ENCODE data around the gene HNRNPH1.

Gene HNRNPH1

DNA sequence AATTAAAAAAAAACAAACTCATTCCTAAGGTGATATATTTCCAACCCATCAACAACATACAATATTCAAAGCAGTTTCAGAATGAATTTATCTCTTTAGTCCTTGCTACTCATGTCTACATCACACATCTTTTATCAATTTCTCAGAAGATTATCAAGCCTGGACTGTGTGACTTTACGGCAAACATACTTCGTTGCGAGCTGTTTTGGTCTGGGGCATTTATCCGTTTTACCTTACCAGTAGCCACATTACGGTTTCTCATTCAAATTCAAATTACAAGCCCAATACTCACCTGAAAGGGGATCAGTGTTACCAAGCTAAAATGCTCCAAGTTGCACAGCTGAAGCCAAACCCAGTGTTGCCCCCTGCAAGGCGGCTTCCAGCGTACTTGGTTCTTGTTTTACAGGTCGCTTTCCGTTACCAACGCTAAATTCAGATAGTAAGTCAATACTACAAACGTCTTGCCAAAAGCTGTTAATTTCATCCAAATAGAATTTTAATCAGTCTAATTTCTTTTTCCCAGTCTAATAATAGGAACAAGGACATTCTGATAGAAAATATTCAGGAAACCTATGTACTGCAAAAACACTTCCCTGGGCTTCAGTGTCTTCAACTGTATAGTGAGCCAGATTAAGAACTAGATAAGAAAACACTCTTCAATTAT, 1.8 kb downstream of the HNRNPH1 start:
- no peak for DNase-seq (ENCODE audit: low read depth, low spot score)

DNA sequence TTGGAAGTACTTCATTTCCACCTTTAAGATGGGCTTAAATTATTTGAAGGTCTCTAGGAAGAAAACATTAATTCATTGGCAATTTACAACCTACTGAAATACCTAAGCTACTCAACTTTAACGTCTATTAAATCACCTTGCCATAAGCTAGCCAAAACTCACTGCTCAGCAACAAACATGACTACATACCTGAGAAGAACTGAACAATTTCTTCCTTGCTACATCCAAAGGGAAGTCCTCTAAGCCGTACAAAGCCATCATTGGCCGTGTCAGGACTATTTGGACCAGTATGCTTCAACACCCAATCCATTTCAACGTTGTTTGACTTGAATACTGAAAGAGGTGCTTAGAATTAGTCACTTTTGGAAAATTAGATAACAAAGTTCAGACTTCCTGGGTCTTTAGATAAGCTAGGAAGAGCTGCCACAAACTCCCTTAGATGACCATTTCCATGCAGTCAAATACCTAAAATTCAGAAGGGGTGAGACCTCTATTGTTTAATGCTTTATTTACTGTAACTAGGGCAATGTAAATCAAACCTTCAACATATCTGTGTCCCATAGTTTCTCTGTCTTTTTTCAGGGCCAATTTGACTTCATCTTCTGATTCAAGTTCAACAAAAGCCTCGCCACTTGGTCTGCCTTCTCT, 2.6 kb downstream of the HNRNPH1 start:
- DNase-seq (ENCODE audit: low read depth, low spot score) = no peak

DNA sequence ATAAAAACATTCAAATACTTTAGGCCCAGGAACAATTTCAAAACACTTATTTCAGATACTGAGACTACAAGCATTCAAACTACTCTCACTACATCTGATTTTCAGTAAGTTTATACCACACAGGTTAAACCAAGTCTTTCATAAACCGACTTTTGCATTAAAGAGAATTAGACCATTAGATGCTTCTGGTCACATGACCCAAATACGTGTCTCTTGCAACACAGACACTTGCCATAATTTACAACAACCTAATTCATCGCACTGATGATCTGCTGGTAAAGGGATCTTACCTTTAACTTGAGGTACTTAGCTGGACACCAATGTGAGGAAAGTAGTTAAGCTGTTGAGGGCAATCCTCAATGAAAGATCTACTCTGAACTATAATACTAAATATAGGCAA, 3.2 kb downstream of the HNRNPH1 start:
- no peak for DNase-seq (ENCODE audit: low read depth, low spot score)

DNA sequence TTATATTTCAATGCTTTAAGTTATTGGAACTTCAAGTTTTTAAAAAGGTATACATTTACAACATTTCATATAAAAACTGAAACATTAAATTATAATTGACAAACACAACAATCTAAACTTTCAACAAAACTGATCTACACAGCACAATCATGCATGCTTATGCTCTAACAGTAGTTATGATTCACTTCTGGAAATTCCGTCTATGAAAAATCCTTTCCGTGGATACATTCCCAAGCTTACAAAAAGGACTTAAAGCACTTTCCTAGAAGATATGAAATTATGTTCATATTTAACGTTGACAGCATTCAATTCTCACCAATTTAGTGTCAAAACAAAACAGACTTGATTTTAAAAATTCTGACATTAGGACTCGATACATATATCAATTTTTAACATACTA, 3.7 kb downstream of the HNRNPH1 start:
- DNase-seq (ENCODE audit: low read depth, low spot score) = no peak

DNA sequence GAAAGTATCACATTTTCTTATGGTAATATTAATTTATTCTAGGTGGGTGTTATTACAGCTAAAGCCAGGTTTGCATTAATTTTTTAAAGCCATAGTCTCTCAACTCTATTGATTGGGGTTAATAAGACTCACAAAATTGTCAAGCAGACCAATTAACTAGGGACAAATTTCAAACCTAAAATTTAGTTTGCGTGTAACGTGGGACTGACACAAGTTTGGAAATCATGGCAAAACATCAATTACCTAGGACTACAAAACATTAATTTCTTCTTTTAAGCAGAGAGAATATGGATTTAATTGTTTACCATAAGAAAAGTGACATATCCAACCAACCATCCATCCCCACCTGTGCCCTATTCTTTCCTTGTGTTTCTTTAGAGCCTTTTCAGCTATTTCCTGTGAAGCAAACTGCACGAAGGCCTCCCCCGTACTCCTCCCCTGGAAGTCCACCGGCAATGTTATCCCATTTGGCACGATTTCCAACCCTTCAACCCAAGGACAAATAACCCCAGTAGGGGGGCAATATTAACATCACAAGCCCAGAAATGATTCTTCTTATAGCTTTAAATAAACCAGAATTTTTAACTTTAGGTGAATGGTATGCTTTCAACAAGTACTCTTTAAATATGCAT, 4.4 kb downstream of the HNRNPH1 start:
- DNase-seq (ENCODE audit: low read depth, low spot score) = no peak

DNA sequence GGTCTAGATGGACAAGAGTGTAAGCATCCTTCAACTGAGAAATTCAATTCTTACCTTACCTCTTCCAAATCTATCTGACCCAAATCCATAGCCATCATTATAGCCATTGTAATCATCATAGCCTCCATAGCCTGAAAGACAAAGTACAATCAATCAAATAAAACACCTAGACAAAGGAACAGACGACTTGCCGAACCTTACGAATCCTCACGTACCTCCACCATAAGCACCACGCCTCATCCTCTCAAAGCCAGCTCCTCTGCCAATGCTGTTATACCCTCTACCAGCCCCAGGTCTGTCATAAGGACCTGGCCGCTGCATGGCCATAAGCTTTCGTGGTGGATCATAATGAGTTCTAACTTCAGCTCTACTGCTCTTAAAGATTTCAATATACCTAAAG, 5.5 kb downstream of the HNRNPH1 start:
- DNase-seq (ENCODE audit: low read depth, low spot score) = no peak

DNA sequence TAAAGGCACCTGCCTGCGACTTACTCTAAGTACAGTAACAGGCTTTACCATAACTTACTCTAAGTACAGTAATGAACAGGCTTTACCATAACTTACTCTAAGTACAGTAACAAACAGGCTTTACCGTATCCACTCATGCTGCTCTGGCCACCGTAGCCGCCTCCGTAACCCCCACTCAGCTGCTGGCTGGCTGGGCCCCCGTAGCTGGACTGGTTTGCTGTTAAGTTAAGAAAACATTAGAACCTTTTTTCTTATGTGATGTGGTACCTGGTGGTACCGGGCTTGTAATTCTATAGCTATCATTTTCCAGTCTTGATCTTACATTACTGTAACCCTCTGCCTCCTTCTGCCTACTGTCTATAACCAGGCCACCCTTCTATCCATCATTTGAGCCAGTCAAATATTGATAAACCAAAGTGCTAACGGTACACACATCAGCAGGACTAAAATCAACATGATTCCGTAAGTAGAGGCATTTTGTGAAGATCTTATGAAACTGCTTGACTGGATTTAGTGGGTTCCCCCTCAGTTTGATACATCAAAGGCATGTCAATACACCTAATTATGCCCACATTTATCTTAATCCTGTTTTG, 7.4 kb downstream of the HNRNPH1 start:
- no peak for DNase-seq (ENCODE audit: low read depth, low spot score)

DNA sequence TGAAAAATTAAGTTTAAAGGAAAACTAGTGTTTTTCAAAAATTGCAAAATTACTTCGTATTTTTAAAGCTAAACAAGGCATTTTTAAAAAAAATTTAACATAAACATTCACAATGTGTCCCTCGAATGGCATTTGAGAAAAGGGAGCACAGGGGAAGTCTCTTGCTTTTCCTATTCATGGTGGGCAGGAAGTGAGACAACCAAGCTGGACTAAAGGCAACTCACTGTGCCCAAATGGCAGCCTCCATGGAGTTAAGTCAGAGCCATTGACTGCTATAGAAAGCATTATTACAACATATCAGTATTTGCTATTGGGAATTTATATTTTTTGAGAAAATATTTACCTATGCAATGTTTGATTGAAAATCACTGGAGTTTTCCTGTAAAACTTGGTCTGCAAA, 8.3 kb downstream of the HNRNPH1 start:
- DNase-seq (ENCODE audit: low read depth, low spot score) = no peak

DNA sequence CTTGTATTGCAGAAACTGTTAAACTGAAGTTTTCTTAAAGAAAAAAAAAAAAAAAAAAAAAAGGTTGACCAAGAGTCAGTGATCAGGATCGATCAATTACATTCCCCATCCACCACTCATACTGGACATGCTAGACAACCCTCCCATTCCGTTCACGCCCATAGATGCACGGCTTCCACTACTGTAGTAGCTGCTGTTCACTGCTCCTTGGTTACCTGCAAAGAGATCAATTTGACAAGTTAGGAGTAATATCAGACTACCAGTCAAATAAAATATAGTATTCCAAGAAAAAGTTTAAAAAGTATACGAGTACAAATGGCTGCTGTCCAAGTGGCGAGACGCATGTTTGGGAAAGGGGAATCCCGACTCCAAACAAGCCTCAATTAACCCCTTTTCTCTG, 8.7 kb downstream of the HNRNPH1 start:
- no peak for DNase-seq (ENCODE audit: low read depth, low spot score)

DNA sequence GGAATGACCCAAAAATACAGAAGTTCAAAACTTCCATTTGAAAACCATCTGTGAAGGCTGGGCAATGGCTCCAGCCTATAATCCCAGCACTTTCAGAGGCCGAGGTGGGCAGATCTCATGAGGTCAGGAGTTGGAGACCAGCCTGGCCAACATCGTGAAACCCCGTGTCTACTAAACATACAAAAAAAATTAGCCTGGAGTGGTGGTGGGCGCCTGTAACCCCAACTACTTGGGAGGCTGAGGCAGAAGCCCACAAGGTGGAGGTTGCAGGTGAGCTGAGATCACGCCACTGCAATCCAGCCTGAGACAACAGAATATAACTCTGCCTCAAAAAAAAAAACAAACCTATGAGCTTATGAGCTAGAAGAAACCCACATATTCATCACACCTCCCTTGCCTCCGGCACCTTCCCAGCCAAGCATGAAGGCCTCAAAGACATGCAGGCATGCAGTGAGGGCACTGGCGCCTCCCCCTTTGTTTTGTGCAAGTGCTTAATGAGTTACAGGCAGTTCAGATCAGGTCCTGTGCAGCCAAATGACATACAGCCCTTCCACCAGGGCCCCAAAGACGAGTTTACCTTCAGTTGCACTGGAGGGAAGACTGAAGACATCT, 9.9 kb downstream of the HNRNPH1 start:
- DNase-seq (ENCODE audit: low read depth, low spot score) = no peak

DNA sequence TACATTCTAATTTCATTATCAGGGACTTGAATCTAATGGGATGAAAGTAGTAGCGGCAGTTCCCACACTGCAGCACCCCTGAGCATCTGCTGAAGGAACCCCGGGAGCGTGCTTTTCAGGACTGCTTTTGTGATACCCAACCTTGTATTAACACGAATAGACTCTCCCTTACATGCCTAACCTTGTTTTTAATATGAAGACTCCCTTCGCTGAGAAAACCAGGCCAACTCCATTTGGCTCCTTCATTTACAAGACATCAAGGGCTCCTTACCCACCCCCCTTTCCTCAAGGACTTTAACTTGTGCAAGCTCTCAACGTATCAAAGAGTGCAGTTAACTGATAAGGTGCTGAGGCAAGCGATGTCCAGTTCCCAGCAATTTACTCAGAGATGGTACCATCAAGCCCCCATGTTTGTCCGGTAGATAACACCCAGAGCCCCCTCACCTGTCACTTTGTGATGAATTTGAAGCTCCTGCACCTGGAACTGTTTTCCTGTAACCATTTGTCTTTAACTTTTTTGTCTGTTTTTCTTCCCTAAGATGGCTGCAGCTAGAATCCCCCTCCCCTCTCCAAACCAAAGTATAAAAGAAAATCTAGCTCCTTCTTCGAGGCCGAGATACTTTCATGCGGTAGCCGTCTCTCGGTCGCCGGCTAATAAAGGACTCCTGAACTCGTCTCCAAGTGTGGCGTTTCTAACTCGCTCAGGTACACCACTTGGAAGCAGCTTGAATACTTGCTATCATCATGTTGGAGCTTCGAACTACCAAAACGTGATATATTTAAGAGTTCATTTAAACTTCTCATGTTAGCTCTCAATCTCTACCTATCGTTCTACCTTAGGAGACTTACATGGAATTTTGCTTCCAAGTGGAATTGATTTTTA, 10.7 kb downstream of the HNRNPH1 start:
- no peak for DNase-seq (ENCODE audit: low read depth, low spot score)

DNA sequence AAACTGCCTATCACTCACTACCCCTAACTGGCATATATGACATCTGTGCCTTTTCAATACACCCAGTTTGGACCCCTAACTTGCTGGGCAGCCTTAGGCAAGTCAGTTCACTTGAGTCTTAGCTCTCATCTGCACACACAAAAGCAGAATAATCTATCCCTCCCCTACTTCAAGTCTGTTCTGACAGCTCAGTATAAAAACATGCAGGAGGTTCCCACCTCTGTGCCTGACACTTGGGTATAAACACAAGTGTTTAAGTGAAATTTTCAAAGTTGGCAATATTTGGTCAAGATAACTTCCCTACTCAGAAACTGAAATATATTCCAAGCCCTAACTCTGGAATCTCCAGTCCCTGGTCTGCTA, 12.6 kb downstream of the HNRNPH1 start:
- no peak for DNase-seq (ENCODE audit: low read depth, low spot score)

DNA sequence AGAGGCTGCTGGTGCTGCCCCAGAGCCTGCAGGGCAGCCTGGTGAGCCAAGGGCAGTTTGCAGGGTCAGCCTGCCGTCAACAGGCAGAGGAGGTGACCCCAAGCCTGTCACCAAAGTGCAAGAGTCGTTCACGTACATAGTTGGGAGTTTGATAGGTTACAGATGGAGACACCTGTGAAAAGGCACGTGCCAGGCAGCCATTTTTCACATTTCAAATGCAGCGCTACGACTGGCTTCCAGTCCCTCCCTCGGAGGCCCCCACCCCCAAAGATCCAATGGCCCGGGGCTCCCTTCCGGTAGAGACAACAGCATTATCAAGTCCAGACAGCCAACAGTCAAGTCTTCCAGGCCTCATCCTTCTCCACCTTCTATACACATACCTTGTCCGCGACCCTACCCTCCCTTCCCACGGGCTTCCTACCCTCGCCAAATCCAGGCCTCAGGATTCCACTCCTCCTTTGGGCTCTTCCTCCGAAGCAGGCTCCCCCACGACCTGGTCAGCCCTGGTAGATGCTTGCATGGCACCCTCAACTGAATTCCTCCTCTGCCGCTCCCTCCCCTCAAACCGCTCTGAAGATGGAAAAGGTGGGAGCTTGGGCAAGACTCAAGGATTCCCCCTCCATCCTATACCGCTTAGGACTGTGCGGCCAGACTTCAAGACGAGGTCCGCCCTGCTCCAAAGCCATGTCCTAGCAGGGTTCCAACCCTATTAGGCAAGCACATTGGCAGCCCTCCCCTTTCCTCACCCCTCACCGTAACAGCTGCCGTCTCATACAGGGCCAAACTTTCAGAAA, 13.2 kb downstream of the HNRNPH1 start:
- DNase-seq (ENCODE audit: low read depth, low spot score) = no peak

DNA sequence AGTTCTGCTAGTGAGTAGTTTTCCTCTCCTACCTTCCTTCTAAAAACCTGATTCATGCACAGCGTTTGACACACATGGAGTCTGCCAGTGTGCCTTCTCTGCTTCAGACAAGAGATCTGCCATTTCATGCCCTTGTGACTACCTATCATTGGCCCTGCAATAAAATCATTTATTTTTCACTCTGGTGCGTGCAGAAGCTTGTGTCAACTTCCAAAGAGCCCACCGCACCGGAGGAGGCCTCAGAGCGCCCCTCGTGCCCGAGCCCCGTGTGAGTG, 13.7 kb downstream of the HNRNPH1 start:
- DNase-seq (ENCODE audit: low read depth, low spot score) = no peak

DNA sequence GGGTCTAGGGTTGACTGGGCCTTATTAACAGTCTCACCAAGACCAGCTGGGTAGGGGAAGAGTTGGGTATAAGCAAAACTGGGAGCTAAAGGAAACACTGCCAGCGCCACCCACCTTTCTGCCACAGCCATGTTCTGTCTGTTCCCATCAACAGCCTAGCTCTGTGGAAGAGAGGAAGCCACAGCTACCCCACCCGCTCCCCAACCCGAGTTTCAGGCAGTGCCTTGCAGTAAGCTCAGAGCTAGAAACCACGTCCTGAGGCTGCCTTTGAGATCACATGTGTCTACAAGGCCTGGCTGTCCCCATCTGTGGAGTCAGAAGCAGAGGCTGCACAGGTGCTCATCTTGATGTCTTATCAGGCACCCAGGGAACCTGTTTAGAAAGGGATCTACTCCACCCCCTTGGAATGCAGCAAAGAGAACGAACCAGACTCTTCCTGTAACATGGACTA, 15.3 kb downstream of the HNRNPH1 start:
- no peak for DNase-seq (ENCODE audit: low read depth, low spot score)

DNA sequence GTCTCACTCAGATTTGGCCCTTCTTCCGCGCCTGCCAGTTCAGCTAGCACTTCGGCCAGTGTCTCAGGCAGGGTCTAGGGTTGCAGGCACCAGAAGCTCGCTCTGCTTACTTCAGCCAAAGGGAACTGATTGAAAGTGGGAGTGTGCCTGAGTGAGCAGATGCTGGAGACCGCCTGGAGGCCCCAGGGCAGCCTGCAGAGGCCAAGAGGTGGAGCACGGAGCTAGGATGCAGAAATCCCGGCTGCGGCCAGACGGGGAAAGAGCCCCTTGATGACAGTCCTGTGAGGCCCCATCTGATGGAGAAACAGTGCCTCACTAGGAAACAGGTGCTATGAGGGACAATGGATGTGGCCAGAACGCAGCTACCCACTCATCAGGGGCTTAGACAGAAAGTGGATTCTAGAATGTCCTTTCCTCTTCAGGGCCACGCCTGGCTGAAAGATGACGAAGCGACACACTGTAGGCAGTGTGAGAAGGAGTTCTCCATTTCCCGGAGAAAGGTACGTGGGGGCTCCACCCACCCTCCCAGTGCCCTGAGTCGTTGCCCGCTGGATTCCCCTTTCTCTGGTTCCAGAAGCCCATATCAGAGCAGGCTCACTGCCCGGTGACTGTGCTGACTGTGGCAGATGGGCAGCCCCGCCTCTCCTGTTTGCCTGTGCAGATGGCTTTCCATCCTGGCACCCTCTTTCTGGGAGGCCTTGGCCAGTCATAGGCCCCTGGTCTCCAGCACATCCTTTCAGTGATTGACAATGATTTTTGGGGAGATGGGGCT, 16.1 kb downstream of the HNRNPH1 start:
- no peak for DNase-seq (ENCODE audit: low read depth, low spot score)

DNA sequence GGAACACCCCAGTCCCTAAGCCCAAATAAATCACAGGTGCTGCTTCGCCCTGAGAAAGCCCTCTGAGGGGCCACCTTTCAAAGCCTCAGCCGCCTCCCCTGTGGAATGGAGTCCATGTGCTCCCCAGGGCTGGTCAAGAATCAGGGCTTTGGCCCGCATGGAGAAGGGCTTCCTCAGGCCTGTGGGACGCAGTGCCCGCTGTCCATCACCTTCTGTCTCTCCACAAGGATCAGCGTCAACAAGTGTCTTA, 16.6 kb downstream of the HNRNPH1 start:
- DNase-seq (ENCODE audit: low read depth, low spot score) = no peak

DNA sequence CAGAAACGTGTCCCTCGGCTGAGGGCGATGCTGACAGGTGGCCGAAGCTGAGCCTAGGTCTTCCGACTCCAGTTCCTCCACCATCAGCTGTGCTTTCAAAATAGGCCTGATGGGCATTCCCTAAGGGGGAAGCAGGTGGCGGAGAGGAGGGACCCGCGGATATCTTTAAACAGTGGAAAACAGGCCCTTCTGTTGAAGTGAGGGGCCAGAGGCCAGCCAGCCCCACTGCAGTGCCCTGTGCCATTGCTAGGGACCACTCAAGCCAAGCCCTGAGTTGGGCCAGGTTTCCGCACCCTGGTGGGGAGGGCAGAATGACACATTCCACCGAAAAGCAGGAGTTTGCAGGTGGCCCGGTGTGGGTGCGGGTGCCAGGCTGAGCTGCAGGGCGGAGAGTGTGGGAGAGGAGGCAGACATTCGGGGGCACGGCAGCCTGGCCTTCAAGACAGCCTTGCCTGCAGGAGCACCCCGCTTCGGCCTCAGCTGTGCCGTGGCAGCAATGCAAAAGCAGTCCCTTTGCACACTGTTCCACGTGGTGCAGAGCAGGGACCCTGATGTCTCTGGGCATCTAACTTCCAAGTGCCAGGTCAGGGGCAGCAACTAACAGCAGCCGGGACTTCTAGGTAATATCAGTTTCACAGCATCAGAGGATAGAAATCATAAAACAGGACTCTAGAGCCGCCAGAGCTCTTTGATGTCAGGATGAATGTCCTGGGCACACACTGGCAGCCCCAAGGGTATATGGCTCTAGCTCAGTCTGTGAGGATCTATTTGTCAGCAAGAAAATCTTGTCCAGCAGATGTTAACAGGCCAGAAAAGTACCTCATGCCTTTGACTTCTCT, 17.2 kb downstream of the HNRNPH1 start:
- no peak for DNase-seq (ENCODE audit: low read depth, low spot score)

DNA sequence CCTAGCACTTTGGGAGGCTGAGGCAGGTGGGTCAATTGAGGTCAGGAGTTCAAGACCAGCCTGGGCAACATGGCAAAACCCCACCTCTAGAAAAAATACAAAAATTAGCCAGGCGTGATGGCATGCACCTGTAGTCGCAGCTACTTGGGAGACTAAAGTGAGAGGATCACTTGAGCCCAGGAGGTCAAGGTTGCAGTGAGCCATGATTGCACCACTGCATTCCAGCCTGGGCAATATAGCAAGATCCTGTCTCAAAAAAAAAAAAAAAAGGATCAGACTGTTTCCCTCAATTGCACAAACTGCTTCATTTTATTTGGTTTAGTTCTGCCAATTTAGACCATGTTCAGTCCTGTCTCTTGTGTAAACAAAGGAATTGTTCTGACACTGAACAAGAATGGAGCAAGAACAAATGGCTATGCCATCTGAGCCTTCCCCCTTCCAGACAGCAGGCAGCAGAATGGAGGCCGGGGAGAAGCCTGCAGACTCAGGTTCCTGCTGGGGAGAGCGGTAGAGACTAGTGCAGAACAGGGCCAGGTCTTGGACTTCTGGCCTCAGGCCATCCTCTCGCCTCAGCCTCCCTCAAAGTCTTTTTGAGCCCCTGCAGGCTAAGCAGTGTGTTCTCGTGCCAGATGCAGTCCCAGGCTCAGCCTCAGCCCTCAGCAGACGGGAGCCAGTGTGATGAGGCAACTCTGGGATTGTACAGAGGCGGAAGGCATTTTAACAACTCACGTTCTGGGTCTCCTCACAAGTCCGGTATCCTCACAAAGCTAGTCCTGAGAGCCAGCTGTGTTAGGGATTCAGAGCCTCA, 18.2 kb downstream of the HNRNPH1 start:
- DNase-seq (ENCODE audit: low read depth, low spot score) = no peak

Data from activated naive CD8-positive, alpha-beta T cell treated with anti-CD3 and anti-CD28 coated beads, Interleukin-2, amount 50 U/mL, for 16 hours (primary cell).